HG03064 (cell line): ENCODE results near the gene FAM114A2.

Source experiments
- ATAC-seq: cut with Tn5 transposase; IDR thresholded peaks from one replicate; pipeline ENCODE4 v1.9.1; 2021; ENCODE audit warnings: low read depth; ENCODE audit not compliant: unreplicated experiment

Gene FAM114A2

GRCh38 chr5:153953411-153953810 is 85.3 kb downstream of the FAM114A2 start:
- no peak for ATAC-seq

- no peak for ATAC-seq
Observed at GRCh38 chr5:153952893-153953292, 85.8 kb downstream of the FAM114A2 start.

GRCh38 chr5:153952057-153952456 is 86.7 kb downstream of the FAM114A2 start:
- no peak for ATAC-seq

GRCh38 chr5:153941265-153941664 is 97.4 kb downstream of the FAM114A2 start:
- ATAC-seq = no peak
